NCI-H524 (cell line): ENCODE data around the gene STK11.
"Not testable (repeated sequence)": the region's sequence is repeated elsewhere in the genome, so short reads cannot be mapped to it uniquely, and the experiment has no call there.

Experiments used
- DNase-seq, 2 experiments: peaks; one replicate each; lab custom pipeline; 2025; lab: John Stamatoyannopoulos, UW

STK11 gene

DNA sequence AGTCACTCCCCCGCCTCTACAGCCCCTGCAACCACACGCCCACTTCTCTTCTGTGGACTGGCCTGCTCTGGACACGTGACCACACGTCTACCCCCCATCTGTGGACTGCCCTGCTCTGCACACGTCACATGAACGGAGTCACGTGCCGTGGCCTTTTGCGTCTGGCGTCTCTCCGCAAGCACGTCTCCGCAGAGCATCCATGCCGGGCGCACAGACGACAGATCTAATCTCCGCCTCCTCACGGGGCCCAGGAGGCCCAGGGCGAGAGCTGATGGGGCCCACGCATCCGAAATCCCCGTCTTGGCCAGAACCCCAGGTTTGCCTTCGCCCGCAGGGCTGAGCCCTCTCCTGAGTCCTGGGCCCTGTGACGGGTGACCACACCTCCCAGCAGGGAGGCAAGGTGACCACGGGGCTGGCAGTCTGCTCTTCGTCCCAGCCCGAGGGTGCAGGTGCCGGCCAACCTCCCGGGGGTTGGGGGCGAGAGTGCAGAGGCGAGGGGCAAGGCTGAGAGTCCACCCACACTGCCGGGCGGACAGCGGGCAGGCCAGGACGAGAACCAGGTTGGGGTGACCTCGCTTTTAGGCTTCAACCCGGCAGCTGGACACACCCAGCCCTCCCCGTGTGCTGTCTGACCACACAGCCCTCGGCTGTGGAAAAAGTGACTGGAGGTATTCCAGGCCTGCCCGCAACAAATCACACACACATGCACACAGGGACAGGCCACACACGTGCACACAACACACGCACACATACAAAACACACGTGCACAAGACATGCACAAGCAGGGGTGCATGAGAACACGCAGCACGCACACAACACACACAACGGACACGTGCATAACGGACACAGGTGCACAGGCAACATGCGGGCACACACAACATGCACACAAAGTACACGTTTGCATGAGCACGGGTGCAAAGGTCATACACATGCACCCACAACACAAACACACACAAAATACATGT is 35.4 kb upstream of the STK11 start:
- no peak for DNase-seq

GRCh38 chr19:1170938-1171754 is 34.4 kb upstream of the STK11 start:
- no peak for DNase-seq

DNA sequence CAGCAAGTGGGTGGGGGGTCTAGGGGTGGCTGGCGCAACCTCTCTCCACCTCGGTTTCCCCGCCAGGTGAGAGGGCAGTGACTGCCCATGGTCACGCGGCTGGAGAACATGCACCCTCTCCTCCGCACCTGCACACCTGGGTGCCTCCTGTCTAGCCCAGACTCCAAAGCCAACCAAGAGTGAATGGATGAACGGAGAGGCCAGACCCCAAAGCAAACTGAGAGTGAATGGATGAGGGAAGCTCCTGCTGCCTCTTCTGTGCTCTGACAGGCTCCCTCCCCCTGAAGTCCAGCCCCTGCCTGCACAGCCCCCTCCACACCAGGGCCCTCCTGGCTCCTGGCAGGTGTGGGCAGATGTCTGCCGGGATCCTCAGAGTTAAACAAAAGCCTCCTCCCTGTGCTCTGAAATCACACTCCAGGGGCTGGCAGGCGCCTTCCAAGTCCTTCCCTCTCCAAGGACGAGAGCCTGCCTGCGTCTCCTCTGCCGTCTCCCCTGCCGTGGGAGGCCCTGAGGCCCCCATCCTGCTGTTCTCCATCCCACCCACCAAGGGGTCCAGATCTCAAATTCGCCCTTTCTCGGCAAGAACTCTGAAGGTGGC is 33.7 kb upstream of the STK11 start:
- DNase-seq, result no peak

DNA sequence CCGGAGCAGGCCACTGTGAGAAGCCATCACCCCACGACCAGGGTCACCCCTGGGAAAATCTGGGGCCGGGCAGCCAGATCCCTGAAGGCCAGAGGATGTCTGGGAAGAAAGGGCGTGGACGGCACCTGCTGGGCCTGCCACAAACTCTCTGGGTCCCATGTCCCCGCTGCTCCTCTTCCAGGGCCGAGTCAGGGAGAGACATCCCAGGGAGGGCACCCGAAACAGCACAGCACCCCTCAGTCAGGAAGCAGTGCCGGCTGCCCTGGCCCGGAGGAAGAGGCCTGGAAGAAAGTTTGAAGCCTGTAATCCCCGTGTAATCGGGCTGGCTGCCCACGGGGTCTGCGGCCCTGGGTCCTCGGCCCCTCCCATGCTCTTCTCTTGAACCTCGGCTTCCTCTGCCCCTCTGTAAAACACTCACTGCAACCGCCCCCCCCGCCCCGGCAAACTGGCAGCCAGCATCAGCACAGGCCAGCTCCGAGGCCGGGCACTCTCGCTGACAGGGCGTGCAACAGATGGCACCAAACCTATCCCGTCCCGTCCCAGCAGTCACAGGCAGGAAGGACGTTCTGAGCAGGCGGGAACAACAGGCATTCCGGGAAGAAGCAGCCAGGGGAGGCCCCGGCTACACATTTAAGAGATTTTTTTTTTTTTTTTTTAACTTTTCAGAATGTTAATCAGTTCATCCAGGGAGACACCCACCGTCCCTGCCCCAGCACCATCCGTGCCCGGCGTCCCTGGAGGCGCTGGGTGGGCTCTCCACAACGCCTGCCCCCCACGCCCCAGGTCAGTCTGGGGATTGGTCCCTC is 33.0 kb upstream of the STK11 start:
- peak in 1 of 2 experiments; percentile 53 for DNase-seq

DNA sequence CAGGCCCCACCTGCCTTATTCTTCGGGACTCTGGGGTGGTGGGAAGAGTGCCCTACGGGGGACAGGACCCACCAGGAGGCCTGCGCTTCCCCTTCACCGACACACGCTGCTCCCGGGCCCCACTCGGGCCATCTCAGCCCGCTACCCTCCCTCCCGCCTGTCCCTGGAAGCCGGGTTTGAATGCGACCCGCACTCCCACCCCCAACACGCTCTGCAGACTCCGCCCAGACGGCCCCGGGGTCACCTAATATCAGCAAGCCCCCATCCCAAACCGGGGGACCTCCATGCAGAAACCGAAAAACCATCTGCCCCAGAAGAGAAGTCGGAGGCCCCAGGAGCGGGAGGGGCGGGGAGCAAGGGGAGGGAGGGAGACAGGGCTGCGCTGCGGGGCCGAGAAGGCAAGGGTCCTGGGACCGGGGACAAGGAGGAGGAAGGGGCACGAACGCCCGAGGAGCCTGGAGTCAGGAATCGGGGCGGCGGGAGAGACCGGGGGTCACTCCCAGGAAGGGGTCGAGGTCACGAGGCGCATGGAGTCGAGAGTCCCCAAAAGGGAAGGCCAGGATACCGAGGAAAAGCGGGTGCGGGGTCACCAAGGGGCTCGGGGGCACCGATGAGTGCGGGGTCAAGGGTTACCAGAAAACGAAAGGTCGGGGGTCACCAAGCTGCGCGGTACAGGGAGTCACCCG is 32.3 kb upstream of the STK11 start:
- DNase-seq, result no peak

- DNase-seq, result peak; percentile 74 to 84
Measured at GRCh38 chr19:1173845-1174809, 31.5 kb upstream of the STK11 start, which contains the start of gene SBNO2. SBNO2 (minus strand) TSS chr19:1174268; CDS start chr19:1154276, 19,992 bp downstream.

- DNase-seq, result no peak
Measured at GRCh38 chr19:1177322-1178114, 28.1 kb upstream of the STK11 start.

DNA sequence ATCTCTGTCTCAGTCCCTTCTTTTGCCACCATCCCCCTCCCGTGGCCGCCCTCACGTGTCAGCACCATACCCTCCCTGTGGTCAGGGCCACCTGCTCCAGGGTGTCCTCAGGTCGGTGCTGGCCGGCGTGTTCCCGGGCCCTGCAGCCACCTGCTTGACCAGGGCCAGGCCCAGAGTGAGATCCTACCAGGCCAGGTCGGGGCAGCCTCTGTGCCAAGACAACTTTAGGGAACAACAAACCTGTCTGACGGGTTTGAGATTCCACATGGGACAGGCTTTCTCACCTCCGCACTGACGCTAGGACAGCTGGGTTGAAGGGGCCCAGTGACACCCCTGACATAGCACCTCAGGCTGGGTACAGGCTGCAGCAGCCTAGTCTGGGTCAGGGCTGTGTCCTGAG is 24.0 kb upstream of the STK11 start:
- DNase-seq, result no peak

DNA sequence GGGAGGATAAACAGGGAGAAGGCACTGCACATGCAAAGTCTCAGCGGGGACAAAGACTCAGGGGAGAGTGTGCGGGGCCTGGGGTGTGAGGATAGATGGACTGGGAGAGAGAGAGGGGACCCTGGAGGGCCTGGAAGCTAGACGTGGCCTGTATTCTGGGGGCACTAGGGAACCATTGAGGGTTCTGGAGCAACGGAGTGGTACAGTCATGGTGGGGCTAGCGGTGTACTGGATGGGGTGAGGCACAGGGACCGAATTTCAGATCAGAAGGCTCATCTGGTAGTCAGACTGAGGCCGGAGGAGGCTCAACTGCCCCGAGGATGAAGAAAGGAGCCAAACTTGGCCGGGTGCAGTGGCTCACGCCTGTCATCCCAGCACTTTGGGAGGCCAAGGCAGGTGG is 23.5 kb upstream of the STK11 start:
- DNase-seq, result no peak

DNA sequence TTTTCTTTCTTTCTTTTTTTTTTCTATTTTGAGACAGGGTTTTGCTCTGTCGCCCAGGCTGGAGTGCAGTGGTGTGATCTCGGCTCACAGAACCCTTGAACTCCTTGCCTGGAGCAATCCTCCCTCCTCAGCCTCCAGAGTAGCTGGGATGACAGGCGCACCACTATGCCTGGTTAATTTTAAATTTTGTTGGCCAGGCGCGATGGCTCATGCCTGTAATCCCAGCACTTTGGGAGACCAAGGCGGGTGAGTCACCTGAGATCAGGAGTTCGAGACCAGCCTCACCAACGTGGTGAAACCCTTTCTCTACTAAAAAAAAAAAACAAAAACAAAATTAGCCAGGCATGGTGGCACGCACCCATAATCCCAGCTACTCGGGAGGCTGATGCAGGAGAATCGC is 22.9 kb upstream of the STK11 start:
- DNase-seq, result no peak

DNA sequence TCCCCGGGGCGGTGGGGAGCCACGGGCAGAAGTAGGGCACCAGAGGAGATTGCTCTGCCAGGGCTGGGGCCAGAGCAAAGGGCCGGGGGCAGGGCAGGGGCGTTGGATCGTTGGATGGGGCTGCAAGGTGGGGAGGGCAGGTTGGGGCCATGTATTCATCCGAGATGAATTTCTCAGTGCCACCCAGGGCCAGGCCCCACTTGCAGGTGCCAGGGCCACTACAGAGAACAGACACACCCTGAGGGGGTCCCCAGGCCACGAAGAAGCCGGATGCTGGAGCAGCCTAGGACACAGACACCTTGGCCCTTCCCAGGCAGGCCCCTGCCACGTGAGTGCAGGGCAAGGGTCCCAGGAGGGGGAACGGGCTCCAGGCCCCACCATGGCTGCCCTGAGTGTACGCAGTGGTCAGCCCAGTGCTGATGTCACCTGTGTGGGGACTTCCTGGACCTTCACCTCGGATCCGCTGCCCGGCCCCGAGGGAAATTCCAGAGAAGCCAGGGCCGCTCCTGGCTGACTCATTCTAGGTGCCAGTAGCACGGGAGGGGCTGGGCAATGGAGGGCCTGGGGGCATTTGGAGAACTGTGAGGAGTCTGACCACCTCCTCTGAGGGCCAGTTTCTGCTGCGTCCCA is 21.9 kb upstream of the STK11 start:
- no peak for DNase-seq

- no peak for DNase-seq
Measured at GRCh38 chr19:1189419-1189818, 16.2 kb upstream of the STK11 start.

GRCh38 chr19:1199531-1199930 is 6.0 kb upstream of the STK11 start:
- no peak for DNase-seq

- not testable (repeated sequence) for DNase-seq
Measured at GRCh38 chr19:1200614-1201013, 5.0 kb upstream of the STK11 start.

DNA sequence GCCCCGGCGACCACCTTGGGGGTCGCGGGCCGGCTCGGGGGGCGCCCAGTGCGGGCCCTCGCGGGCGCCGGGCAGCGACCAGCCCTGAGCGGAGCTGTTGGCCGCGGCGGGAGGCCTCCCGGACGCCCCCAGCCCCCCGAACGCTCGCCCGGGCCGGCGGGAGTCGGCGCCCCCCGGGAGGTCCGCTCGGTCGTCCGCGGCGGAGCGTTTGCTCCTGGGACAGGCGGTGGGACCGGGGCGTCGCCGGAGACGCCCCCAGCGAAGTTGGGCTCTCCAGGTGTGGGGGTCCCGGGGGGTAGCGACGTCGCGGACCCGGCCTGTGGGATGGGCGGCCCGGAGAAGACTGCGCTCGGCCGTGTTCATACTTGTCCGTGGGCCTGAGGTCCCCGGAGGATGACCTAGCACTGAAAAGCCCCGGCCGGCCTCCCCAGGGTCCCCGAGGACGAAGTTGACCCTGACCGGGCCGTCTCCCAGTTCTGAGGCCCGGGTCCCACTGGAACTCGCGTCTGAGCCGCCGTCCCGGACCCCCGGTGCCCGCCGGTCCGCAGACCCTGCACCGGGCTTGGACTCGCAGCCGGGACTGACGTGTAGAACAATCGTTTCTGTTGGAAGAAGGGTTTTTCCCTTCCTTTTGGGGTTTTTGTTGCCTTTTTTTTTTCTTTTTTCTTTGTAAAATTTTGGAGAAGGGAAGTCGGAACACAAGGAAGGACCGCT is 729 bp downstream of the STK11 start:
- no peak for DNase-seq

DNA sequence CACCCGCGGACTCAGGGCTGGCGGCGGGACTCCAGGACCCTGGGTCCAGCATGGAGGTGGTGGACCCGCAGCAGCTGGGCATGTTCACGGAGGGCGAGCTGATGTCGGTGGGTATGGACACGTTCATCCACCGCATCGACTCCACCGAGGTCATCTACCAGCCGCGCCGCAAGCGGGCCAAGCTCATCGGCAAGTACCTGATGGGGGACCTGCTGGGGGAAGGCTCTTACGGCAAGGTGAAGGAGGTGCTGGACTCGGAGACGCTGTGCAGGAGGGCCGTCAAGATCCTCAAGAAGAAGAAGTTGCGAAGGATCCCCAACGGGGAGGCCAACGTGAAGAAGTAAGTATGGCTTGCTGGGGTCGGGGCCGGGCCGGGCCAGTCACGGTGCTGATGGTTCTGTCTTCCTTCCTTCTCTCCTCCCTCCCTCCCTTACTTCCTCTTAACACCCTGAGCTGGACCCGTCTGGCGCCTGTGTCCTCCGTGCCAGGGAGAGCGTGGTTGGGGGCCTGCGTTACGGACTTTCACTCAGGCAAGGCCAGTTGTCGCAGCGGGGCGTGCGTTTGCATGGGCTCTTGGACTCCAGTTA is 1.4 kb downstream of the STK11 start:
- no peak for DNase-seq

GRCh38 chr19:1208830-1209229 is 3.3 kb downstream of the STK11 start:
- DNase-seq, result not testable (repeated sequence)

DNA sequence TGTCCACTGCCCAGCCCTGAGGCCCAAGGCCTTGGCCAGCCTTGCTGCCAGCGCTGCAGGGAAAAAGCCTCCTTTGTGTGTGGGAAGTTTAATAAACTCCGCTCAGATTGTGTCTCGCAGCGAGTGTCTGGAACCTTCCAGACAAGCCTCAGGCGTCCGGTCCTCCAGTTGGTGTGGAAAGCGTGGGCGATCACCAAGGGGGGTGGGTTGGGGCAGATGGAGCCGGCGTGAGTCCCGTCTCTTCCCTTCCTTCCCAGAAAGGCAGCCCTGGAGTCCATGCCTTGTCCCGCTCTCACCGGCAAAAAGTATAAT is 4.6 kb downstream of the STK11 start:
- DNase-seq, result no peak
